SH-SY5Y (cell line): ENCODE data around the gene THAP6.

Experiments used
- GATA2 ChIP-seq: IDR thresholded peaks from 2 replicates; pipeline ENCODE4 v1.6.1; 2011; ENCODE audit warnings: mild to moderate bottlenecking, low read depth, low read length
- GATA3 ChIP-seq: IDR thresholded peaks from 2 replicates; pipeline ENCODE4 v1.6.1; 2011; ENCODE audit warnings: low read depth, mild to moderate bottlenecking, low read length, moderate library complexity

DNA sequence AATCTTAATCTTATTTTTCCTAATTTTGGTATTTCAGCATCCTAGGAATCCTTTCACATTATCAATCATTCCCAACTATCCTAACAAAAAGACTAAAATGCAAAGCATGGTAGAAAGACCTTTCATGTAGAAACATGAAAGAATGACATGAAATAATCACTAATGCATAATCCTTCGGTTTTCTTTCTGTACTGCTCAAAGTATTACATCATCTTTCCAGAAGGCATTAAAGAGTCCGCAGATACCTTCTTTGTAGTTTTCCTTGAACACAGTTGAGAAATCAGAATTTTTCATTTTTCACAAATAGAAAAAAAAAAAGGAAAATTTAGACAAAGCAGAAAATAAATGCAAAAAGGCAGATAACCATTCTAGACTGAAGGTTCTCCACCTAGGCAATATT lies 11.6 kb upstream of the THAP6 start:
- TF ChIP-seq GATA2 = no peak
- TF ChIP-seq GATA3 = no peak
